ENCODE data around the gene COX4I1. TPM values are rescaled to one million over a fixed set of nuclear protein-coding genes. Genes with fewer than 3 reads are reported as not detected.
"Not testable (repeated sequence)": the region's sequence is repeated elsewhere in the genome, so short reads cannot be mapped to it uniquely, and the experiment has no call there.

The COX4I1 gene
- total RNA-seq, 2 donors from 2014 or later, result 220 to 234 TPM

GRCh38 chr16:85834741-85835140 is 35.2 kb downstream of the COX4I1 start:
- Histone ChIP-seq H3K27ac (no peak overlapping the region), H3K9me3 (no peaks in the 10 kb centered on the region), H3K4me3 (no peak overlapping the region), H3K36me3 (no peaks in the 10 kb centered on the region), H3K4me1 (ENCODE audit: control insufficient read depth in 1 of 2, low read depth in 2 of 2) (no peaks in the 10 kb centered on the region), H3K27me3 (replicated peaks; ENCODE audit: insufficient read depth) (no peaks in the 10 kb centered on the region)
- DNase-seq (ENCODE audit: low spot score) (no peak), ATAC-seq (ENCODE audit: insufficient number of reproducible peaks, low FRiP score, low read depth) (no peak)
- TF ChIP-seq CTCF (IDR thresholded peaks at IDR 0.05), result no peak

- ATAC-seq (ENCODE audit: insufficient number of reproducible peaks, low FRiP score, low read depth) (no peak), DNase-seq (ENCODE audit: low spot score) (no peak)
- no peaks in the 10 kb centered on the region for H3K36me3 ChIP-seq
- no peak overlapping the region for H3K4me3 ChIP-seq
- H3K27me3 ChIP-seq (replicated peaks; ENCODE audit: insufficient read depth), result no peaks in the 10 kb centered on the region
- TF ChIP-seq CTCF (IDR thresholded peaks at IDR 0.05), result no peak
- H3K4me1 ChIP-seq (ENCODE audit: control insufficient read depth in 1 of 2, low read depth in 2 of 2), result no peaks in the 10 kb centered on the region
- no peaks in the 10 kb centered on the region for H3K9me3 ChIP-seq
- H3K27ac ChIP-seq, result no peak overlapping the region
Observed at GRCh38 chr16:85835227-85835751, 35.8 kb downstream of the COX4I1 start.

GRCh38 chr16:85835956-85836705 is 36.6 kb downstream of the COX4I1 start:
- no peak overlapping the region for H3K27ac ChIP-seq
- ATAC-seq (ENCODE audit: insufficient number of reproducible peaks, low FRiP score, low read depth) (no peak), DNase-seq (ENCODE audit: low spot score) (no peak)
- H3K4me3 ChIP-seq, result no peak overlapping the region
- no peaks in the 10 kb centered on the region for H3K36me3 ChIP-seq
- no peaks in the 10 kb centered on the region for H3K9me3 ChIP-seq
- no peak for TF ChIP-seq CTCF (IDR thresholded peaks at IDR 0.05)
- no peaks in the 10 kb centered on the region for H3K4me1 ChIP-seq (ENCODE audit: control insufficient read depth in 1 of 2, low read depth in 2 of 2)
- no peaks in the 10 kb centered on the region for H3K27me3 ChIP-seq (replicated peaks; ENCODE audit: insufficient read depth)

GRCh38 chr16:85836706-85837582 is 37.4 kb downstream of the COX4I1 start:
- no peaks in the 10 kb centered on the region for H3K27me3 ChIP-seq (replicated peaks; ENCODE audit: insufficient read depth)
- no peak overlapping the region for H3K4me3 ChIP-seq
- no peak for DNase-seq (ENCODE audit: low spot score)
- TF ChIP-seq CTCF (IDR thresholded peaks at IDR 0.05), result no peak
- no peak overlapping the region for H3K27ac ChIP-seq
- ATAC-seq (ENCODE audit: insufficient number of reproducible peaks, low FRiP score, low read depth), result no peak
- no peaks in the 10 kb centered on the region for H3K36me3 ChIP-seq
- no peaks in the 10 kb centered on the region for H3K9me3 ChIP-seq
- H3K4me1 ChIP-seq (ENCODE audit: control insufficient read depth in 1 of 2, low read depth in 2 of 2), result no peaks in the 10 kb centered on the region

- H3K4me1 ChIP-seq (ENCODE audit: control insufficient read depth in 1 of 2, low read depth in 2 of 2); H3K27ac ChIP-seq; H3K36me3 ChIP-seq; ATAC-seq (ENCODE audit: insufficient number of reproducible peaks, low FRiP score, low read depth); H3K9me3 ChIP-seq; H3K27me3 ChIP-seq (replicated peaks; ENCODE audit: insufficient read depth); H3K4me3 ChIP-seq; DNase-seq (ENCODE audit: low spot score): not testable (repeated sequence)
Observed at GRCh38 chr16:85837654-85838053, 38.2 kb downstream of the COX4I1 start.
